GM21619 (cell line): ENCODE measurements around the gene MGLL.

ENCODE experiments used
- ATAC-seq: cut with Tn5 transposase; IDR thresholded peaks from one replicate; pipeline ENCODE4 v1.9.1; 2021; ENCODE audit not compliant: unreplicated experiment

Gene MGLL

GRCh38 chr3:127678611-127679533 lies 143.4 kb downstream of the MGLL start:
- ATAC-seq = no peak

DNA sequence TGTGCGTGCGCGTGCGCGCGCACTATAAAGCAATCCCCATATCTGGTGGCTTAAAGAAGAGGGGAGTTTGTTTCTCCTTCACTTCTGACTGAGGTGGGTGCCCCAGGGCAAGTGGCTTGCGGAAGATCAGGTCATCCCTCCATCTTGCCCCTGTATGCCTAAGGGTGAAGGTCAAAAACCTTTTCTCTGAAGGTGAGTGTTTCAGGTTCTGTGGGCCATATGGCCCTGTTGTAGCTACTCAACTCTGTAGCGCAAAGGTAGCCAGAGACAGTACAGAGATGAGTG lies 144.1 kb downstream of the MGLL start:
- ATAC-seq = no peak

DNA sequence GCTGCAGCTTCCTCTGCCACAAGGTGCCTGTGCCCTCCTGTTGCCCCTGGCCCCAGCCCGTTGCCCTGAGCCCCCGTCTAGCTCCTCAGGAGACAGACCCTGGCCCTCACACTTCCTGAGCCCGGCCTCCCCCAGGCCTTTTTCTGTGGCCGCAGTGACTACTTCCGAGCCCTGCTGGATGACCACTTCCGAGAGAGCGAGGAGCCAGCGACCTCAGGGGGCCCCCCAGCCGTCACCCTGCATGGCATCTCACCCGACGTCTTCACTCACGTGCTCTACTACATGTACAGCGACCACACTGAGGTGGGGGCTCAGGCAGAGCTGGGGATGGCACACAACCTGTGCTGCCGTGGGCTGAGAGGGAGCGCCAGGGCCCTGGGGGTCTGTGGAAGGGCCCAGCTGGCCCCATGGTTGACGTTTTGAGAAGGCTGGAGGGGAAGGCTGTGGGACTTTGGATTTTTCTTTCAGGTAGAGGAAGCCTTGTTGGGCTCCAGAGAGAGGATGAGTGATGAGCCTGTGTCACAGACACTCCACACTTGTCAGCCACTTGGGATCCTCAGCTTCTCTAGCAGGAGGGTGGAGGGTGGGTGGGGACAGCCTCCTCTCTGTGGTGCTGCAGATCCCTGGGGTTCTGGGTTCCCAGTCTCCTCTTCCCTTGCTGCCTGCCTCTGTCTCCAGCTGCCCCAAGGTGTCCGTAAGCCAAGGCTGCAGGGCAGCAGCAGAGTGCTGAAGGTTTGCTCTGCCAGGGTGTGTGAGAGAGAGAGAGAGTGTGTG lies 144.6 kb downstream of the MGLL start:
- no peak for ATAC-seq

- ATAC-seq = no peak
Observed at GRCh38 chr3:127676921-127677351, 145.4 kb downstream of the MGLL start.

DNA sequence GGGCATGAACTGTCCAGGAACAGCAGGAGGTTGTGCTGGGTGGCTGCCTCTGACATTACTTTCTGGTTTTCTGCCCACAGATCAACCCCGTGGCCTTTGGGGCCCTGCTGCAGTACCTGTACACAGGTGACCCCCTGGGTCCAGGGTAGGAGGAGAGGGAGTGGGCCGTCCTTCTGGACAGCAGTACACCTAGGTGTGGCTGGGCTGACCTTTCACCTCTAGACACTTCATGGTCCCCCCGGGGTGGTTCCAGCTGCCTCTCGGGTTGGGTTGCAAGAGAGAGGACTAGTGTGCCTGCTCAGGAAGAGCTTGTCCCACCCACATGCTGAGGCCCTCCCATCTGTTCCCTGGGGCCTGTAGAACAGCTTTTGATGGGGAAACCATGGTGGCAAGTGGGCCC lies 145.9 kb downstream of the MGLL start:
- ATAC-seq = no peak

DNA sequence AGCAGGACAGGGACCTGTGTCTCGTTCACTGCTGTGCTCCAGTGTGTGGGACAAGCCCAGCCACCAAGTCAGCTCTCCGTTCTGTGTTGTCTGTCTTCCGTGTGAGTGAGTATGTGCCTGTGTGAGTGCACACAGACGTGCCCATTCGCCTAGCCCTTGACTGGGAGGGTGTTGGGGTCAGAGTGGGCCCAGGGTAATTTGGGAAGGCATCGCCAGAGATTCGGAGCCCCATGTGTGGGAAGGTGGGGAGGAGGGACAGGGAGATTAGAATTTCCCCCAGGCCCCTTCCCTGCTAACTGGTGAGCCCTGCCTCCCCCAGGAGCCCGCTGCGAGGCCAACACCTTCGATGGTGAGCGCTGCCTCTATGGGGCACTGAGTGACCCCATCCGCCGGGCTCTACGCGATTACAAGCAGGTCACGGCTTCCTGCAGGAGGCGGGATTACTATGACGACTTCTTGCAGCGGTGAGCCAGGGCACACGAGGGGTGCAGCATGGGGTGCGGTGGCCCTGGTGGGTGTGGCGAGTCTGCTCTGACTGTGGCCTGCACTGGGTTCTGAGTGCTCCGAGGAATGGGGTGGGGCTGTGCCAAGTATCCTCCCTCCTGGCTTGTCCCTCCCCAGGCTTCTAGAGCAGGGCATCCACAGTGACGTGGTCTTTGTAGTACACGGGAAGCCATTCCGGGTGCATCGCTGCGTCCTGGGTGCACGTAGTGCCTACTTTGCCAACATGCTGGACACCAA lies 146.5 kb downstream of the MGLL start:
- no peak for ATAC-seq

GRCh38 chr3:127674790-127675189 lies 147.5 kb downstream of the MGLL start:
- ATAC-seq = no peak

DNA sequence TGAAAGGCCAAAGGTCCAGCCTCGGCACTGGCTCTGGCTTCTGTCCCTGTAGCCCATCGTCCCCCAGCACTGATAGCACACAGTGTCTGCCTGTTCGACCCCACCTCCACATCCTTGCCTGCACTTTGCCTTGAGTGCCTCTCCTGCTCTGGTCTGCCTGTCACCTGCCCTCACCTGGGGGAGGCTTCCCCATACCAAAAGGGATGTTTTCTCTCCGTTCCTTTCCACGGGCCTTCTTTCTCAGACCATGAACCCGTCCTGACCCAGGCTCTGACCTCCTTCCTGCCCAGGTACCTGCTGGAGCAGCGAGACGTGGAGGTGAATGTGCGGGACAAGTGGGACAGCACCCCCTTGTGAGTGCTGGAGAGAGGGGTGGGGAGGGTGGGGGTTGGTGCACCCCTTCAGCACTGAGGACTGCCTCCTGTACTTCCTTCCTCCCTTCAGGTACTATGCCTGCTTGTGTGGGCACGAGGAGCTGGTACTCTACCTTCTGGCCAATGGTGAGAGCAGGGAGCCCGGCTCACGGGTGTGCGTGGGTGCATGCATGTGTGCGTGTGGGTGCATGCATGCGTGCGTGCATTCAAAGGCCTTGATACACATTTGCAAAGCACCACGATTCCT lies 148.1 kb downstream of the MGLL start:
- no peak for ATAC-seq

DNA sequence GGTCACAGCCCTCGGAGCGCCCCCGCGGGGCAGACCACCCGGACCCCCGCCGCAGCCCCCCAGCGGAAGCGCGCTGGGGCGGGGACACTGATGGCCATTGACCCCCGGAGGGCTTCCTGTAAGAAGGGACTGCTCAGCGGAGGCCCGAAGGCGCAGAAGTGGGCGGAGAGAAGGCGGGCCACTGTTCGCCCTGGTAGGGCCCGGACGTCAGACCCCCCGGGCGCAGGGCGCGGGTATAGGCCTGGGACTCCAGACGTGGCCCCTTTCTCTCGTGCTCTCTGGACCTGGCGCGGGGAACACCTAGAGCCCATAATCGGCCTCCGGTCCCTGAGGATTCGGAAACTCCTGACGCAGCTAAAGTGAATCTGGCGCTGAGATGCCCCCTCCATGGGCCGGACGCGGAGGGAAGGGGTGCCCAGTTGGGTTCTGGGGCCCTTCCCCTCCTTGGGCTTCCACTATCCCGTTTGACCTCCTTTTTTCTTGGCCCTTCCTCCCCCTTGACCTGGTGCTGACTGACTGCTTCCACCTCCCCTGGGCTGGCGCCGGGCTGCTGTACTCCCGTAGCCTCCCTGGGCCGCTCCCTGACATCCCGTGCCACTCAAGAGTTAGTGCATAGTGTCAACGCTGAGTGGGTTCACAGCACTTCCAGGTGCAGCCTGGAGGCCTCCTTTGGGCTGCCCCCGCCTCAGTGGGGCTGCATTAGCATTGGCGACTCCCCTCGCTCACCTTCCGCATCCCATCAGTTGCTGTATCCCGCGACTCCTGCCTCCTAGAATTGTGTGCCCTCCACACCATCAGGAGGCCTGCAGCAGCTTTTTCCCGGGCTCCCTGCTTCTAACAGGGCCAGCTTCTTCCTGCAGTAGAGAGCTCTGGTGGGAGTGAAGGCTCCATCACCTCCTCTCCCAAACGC lies 148.9 kb downstream of the MGLL start:
- ATAC-seq = peak; percentile 42

DNA sequence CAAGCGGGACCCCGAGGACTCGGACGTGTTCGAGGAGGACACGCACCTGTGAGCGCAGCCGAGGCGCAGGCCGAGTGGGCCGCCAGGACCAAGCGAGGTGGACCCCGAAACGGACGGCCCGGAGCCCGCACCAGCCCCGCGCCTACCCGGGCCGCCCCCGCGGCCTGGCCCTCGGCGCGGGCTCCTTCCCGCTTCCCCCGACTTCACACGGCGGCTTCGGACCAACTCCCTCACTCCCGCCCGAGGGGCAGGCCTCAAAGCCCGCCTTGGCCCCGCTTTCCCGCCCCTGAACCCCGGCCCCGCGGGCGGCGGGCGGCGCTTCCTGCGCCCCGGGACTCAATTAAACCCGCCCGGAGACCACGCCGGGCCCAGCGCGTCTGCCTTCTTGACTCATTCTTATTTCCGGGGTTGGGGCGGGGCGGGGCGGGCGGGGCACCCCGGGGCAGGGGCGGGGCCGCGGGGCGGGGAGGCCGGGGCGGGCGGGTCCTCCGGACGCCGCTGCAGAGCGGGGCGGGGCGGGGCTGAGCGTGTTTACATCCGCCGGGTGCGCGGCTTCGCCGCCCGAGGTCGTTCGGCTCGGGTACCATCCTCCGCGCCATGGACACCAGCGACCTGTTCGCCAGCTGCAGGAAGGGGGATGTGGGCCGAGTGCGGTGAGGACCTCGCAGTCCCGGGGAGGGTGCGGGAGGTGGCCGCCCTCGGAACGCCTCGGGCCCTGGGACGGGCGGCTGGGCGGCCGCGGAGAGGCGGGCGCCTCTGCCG lies 149.7 kb downstream of the MGLL start, which contains the start of gene ABTB1:
Gene ABTB1, plus strand, starts transcription at position 524 of the 762 bp plus-strand sequence. Its CDS starts 74 bp downstream, at position 598.
- ATAC-seq = peak; percentile 69

DNA sequence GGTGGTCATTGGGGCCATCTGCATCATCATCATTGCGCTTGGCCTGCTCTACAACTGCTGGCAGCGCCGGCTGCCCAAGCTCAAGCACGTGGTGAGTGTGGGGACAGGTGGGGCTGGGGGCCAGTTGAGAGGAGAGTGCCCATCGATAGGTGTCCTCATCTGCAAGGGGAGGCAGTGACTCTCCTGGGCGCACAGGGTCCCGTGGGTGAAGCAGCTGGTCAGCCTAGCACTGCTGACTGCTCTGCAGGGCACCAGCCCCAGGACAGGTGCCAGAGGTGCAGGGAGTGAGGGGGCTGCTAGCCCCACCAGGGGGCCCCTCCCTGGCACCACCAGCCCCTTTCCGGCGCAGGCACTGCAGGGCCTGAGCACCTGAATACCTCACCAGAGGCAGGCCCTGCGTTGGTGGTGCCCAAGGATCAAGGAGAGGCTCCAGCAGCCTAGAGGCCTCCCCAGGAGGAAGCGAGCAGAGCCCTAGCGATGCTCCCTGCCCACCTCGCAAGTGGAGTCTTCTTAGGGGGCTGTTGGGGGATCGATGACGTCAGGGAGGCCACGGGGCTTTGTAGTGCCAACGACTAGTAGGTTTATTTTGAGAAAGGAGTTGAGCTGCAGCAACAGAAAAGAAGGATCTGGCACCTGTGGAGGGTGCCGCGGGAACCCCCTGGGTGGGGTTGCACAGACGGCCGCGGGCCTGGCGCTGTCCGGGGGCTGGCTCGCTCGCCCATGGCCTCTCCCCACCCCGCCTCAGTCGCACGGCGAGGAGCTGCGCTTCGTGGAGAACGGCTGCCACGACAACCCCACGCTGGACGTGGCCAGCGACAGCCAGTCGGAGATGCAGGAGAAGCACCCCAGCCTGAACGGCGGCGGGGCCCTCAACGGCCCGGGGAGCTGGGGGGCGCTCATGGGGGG lies 150.5 kb downstream of the MGLL start:
- peak; percentile 16 for ATAC-seq

DNA sequence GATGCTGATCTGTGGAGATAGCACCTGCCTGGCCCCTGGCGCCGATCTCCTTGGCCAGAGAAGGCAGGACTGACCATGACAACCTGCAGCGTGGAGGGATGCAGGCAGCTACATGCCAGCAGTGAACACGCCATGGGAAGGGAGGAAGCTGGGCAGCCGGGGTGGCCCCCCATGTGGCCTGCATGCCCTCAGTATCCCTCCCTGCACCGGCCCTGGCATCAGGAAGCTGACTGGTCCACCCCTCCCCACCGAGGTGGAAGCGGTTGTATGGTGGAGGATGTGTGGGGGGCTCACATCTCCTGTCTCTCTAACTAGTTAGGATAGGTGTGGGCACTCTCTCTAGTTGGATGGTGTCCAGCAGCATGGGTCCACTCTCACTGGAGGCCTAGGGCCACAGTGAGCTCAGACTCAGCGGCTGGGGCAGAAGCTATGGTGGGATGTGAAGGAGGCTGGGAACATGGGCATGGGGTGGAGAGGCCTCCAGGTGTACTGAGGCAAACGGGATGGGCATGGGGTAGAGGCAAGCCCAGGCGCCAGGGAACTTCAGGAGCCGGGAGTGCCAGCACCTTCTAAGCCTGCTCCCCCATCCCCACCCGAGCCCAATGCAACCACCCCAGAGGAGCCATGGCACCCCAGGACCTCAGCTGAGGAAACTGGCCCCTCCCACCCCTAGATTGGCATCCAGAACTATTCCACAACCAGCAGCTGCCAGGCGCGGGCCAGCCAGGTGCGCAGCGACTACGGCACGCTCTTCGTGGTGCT lies 151.4 kb downstream of the MGLL start:
- ATAC-seq = no peak

DNA sequence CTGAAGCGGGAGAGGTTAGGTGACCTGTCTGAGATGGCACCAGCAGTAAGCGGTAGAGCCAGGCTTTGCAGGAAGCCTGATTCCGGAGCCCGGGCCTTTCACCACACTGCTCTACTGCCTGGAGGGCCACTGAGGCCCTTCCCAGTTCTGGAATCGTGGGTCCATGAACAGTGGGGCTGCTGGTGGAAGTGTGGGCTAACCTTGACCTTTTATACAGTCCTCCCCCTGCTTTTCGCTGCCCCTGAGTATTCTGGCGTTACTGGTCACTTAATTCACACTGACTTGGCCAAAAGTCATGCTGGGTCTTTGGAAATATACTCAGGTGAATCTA lies 152.1 kb downstream of the MGLL start:
- ATAC-seq = no peak

- ATAC-seq = no peak
Observed at GRCh38 chr3:127669541-127670228, 152.6 kb downstream of the MGLL start.

DNA sequence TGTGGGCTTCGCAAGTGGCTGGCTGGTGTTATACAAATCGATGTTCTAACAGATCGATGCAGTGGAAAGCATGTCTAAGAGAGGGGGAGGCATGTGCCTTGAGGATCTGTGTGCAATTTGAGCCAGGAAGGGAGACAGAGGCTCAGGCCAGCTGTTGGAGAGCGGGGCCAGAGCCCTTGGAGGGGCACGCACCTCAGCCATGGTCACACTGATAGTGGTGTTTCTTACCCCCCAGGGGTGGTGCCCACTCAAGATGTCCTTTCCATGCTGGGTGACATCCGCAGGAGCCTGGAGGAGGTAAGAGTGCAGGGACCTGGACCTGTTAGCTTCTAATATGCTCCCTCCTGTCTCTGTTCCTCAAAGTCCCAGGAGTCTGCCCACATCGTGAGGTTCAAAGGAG lies 153.4 kb downstream of the MGLL start:
- ATAC-seq = no peak

- no peak for ATAC-seq
Observed at GRCh38 chr3:127667119-127667681, 155.1 kb downstream of the MGLL start.

DNA sequence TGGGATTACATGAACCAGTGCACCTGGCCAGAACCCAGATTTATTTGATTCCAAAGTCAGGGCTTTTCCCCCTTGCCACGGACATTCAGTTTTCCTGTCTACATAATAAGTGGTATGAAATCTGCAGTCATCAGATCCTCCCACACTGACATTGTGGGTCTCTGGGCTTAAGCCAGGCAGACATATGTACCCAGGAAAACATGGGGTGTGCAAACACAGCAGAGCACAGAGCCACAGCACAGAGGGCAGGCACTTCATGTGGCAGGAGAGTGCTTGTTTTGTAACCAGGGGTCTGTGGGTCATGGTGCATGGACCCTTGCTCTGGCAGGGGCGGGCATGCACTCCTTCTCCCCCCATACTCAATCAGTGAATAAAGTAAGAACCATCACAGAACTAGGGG lies 155.6 kb downstream of the MGLL start:
- ATAC-seq = no peak
